SK-N-SH (cell line): ENCODE measurements around the gene CDH23. TPM values are rescaled to one million over a fixed set of nuclear protein-coding genes. Genes with fewer than 3 reads are reported as not detected.

ENCODE experiments used
- CTCF ChIA-PET: fragments of 300-600, 350-600 bp; formaldehyde crosslinking; extraction: SDS; loops from one replicate; lab custom pipeline; 2021; lab: Yijun Ruan, JAX
- POLR2A ChIA-PET: fragments of 350-600 bp; sonication (Branson Sonifier 250); formaldehyde crosslinking; extraction: SDS; loops from one replicate; lab custom pipeline; 2020; ENCODE audit warnings: antibody characterized with exemption, inconsistent platforms; lab: Yijun Ruan, JAX
- DNase-seq: peaks from one replicate; pipeline ENCODE4 v3.0.0; 2012
- H2AFZ ChIP-seq: fragments of 200-600 bp; sonication (generic); 2 replicates; pipeline ENCODE4 v1.8.1; 2016; ENCODE audit warnings: antibody characterized with exemption, mild to moderate bottlenecking, low read depth
- H3F3A ChIP-seq: fragments of 200-600 bp; sonication (generic); replicated peaks from 2 replicates; pipeline ENCODE3; 2016; ENCODE audit warnings: antibody characterized with exemption, mild to moderate bottlenecking; ENCODE audit not compliant: insufficient read depth
- H3K27ac ChIP-seq, 2 experiments: fragments of 200-500 bp in 1 of 2; fragments of 200-600 bp in 1 of 2; sonication (Bioruptor generic) in 1 of 2; sonication (generic), shearing (Covaris generic) in 1 of 2; 2 replicates each; pipeline versions ENCODE4 v1.5.1 to v1.6.1; 2014 to 2016; ENCODE audit warnings: low read depth in 2 of 2, inconsistent platforms in 1 of 2, low read length in 1 of 2, mild to moderate bottlenecking in 1 of 2, mixed read lengths in 1 of 2
- H3K27me3 ChIP-seq: fragments of 200-600 bp; sonication (generic), shearing (Covaris generic); 2 replicates; pipeline ENCODE4 v1.6.1; 2016; ENCODE audit warnings: mixed run types; ENCODE audit not compliant: insufficient read depth
- H3K36me3 ChIP-seq, 2 experiments: fragments of 200-500 bp in 1 of 2; fragments of 200-600 bp in 1 of 2; sonication (Bioruptor generic) in 1 of 2; sonication (generic) in 1 of 2; replicated peaks in 1 of 2; 2 replicates each; pipeline versions ENCODE3 to v1.5.1; 2014 to 2016; ENCODE audit warnings: low read length in 1 of 2, mild to moderate bottlenecking in 1 of 2; ENCODE audit not compliant: insufficient read depth in 2 of 2, control insufficient read depth in 1 of 2
- H3K4me1 ChIP-seq, 2 experiments: fragments of 200-500 bp in 1 of 2; fragments of 200-600 bp in 1 of 2; sonication (Bioruptor generic) in 1 of 2; sonication (generic), shearing (Covaris generic) in 1 of 2; 2 replicates each; pipeline versions ENCODE4 v1.5.1 to v1.6.1; 2014 to 2016; ENCODE audit warnings: low read depth in 1 of 2, low read length in 1 of 2, mixed run types in 1 of 2; ENCODE audit not compliant: insufficient read depth in 2 of 2, control insufficient read depth in 1 of 2
- H3K4me2 ChIP-seq: fragments of 200-600 bp; sonication (generic), shearing (Covaris generic); 2 replicates; pipeline ENCODE4 v1.6.1; 2017; ENCODE audit warnings: mixed run types
- H3K4me3 ChIP-seq, 2 experiments: fragments of 200-500 bp in 1 of 2; fragments of 200-600 bp in 1 of 2; sonication (Bioruptor generic) in 1 of 2; sonication (generic), shearing (Covaris generic) in 1 of 2; 2 replicates each; pipeline versions ENCODE4 v1.5.1 to v1.8.1; 2014 to 2016; ENCODE audit warnings: low read depth in 2 of 2, inconsistent platforms in 1 of 2, low read length in 1 of 2, mild to moderate bottlenecking in 1 of 2, mixed read lengths in 1 of 2, moderate library complexity in 1 of 2
- H3K79me2 ChIP-seq: fragments of 200-600 bp; sonication (generic); 2 replicates; pipeline ENCODE4 v1.8.1; 2017; ENCODE audit warnings: mild to moderate bottlenecking; ENCODE audit not compliant: insufficient read depth
- H3K9ac ChIP-seq: fragments of 200-600 bp; sonication (generic); 2 replicates; pipeline ENCODE4 v1.6.1; 2017; ENCODE audit warnings: mixed run types
- H3K9me2 ChIP-seq: fragments of 200-600 bp; sonication (generic); 2 replicates; pipeline ENCODE4 v1.6.1; 2017; ENCODE audit warnings: mixed run types
- H3K9me3 ChIP-seq: fragments of 200-600 bp; sonication (generic); 2 replicates; pipeline ENCODE4 v1.6.1; 2017; ENCODE audit warnings: mixed run types, mild to moderate bottlenecking, moderate library complexity
- H4K20me1 ChIP-seq: fragments of 200-600 bp; sonication (generic); 2 replicates; pipeline ENCODE4 v1.6.1; 2017; ENCODE audit warnings: mild to moderate bottlenecking, mixed run types; ENCODE audit not compliant: insufficient read depth
- ELF1 ChIP-seq: IDR thresholded peaks from 2 replicates; pipeline ENCODE4 v1.4.0; 2012
- EP300 ChIP-seq, 2 experiments: IDR thresholded peaks; 2 replicates each; pipeline versions ENCODE4 v1.4.0 to v1.6.1; 2012; ENCODE audit warnings: borderline replicate concordance in 1 of 2, low read depth in 1 of 2, low read length in 1 of 2
- EZH2phosphoT487 ChIP-seq: fragments of 200-600 bp; sonication (generic); IDR thresholded peaks from 2 replicates; pipeline ENCODE4 v1.6.1; 2017; ENCODE audit warnings: low read depth, mixed run types, mild to moderate bottlenecking, antibody characterized with exemption, moderate library complexity, borderline replicate concordance
- FOXJ3 ChIP-seq: sonication (generic); formaldehyde crosslinking; IDR thresholded peaks from 2 replicates; pipeline ENCODE4 v1.5.1; 2020; ENCODE audit warnings: mild to moderate bottlenecking, missing genetic modification reagents
- GABPA ChIP-seq: IDR thresholded peaks from 2 replicates; pipeline ENCODE4 v1.4.0; 2012; ENCODE audit warnings: low read depth, mild to moderate bottlenecking
- GATA2 ChIP-seq: sonication (generic); formaldehyde crosslinking; IDR thresholded peaks from 2 replicates; pipeline ENCODE4 v1.5.0; 2020; ENCODE audit warnings: mild to moderate bottlenecking, missing genetic modification reagents
- JUND ChIP-seq: IDR thresholded peaks from 2 replicates; pipeline ENCODE4 v1.4.0; 2012
- MXI1 ChIP-seq: IDR thresholded peaks from 2 replicates; pipeline ENCODE4 v1.6.1; 2012; ENCODE audit warnings: mild to moderate bottlenecking, low read depth, low read length, improper control_type of control experiment
- NFIC ChIP-seq: IDR thresholded peaks from 2 replicates; pipeline ENCODE4 v1.4.0; 2012; ENCODE audit warnings: borderline replicate concordance
- RCOR1 ChIP-seq: fragments of 150-350 bp; IDR thresholded peaks from 2 replicates; pipeline ENCODE4 v1.6.1; 2017; ENCODE audit warnings: antibody characterized with exemption, low read length
- RXRA ChIP-seq: IDR thresholded peaks from 2 replicates; pipeline ENCODE4 v1.4.0; 2012; ENCODE audit warnings: low read depth, mild to moderate bottlenecking, borderline replicate concordance
- TCF12 ChIP-seq: IDR thresholded peaks from 2 replicates; pipeline ENCODE4 v1.4.0; 2012
- TEAD4 ChIP-seq: IDR thresholded peaks from 2 replicates; pipeline ENCODE4 v1.4.0; 2012; ENCODE audit warnings: mild to moderate bottlenecking, borderline replicate concordance; ENCODE audit not compliant: insufficient read depth
- WGBS: methylation state at CpG from one replicate; pipeline ENCODE4 v1.1.6; 2017; ENCODE audit warnings: low lambda C conversion rate; 5-methylcytosine and 5-hydroxymethylcytosine counted together
- polyA plus RNA-seq, 3 experiments: library from polyadenylated mRNA; depleted of rRNA; stranded (reverse); fragments of >200 nt; gene quantifications; 2 replicates each; pipeline ENCODE4 v1.2.3, GENCODE V29; 2012
- TF ChIP-seq, protein P1 (sequence below): fragments of 200-600 bp; sonication (generic); IDR thresholded peaks from 2 replicates; pipeline ENCODE4 v1.6.1; 2017; ENCODE audit warnings: antibody characterized with exemption, mild to moderate bottlenecking, moderate library complexity
- TF ChIP-seq, protein P2 (sequence below): IDR thresholded peaks from 2 replicates; pipeline ENCODE4; 2012
- TF ChIP-seq, protein P3 (sequence below): IDR thresholded peaks from 2 replicates; pipeline ENCODE4 v1.4.0; 2012; ENCODE audit warnings: low read depth, borderline replicate concordance

Gene CDH23
- polyA plus RNA-seq, 1 of the 3 experiments (the other 2 are of a cell fraction), result 0.03 TPM

DNA sequence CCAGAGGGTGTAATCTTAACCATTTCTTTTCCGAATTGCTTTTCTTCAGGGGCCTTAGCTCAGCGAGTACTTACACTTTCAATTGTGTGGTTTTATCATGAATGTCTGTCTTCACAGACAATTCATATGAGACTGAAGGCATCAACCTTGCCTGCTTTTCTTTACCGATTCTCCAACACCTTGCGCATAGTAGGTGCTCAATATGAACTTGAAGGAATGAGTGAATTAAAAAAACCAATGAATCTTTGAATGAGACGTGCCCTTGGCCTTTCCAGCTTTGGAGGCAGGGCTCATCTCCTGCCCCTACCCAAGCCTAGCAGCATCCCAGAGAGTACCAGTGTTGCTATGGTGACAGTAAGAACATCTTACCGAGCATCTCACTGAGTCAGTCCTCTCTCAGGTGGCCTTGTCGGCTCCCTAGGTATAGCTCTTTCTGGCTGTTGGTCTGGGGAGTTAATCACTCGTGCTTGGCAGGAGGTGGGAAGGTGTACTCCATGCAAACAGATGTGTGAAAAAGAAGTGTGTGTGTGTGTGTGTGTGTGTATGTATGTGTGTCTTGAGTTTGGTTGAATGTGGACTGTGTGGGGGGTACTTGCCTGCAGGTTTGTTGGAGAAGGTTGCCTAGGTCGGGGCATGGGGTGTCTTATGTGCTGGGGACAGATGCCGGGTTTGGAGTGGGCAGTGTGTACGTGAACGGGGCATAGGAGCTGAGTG, 215.1 kb downstream of the CDH23 start:
- 58% methylated on average over 12 of the region's 12 CpGs for WGBS

DNA sequence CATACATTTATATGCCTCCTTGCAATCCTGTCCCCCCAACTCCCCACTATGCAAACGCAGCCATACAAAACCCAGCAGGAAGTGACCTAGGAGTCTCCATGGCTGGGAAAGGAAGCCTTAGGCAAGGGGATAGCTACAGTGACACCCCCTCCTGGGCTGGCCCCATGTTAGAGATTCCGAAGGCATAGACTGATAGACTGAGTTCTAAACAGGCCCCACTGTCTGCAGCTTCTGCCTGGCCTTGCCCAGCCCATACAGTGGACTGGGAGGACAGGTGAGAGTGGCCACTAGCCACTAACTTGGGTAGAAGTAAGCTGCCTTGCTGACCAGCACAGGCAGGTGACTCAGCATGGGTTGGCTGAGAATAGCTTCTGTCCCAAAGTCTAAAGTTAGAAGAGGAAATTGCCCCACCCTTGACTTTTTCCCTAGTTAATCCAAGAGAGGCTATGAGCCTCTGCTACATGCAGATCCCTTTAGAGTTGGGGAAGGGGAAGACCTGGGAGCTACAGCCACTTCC, 216.6 kb downstream of the CDH23 start:
- 0 out of 2 replicates have a peak, but pooled peaks cover 4% of the 10 kb centered on the region for H3K27me3 ChIP-seq
- no peaks in the 10 kb centered on the region for H3K9me3 ChIP-seq
- peaks cover 0 to 7% of the 10 kb centered on the region in 2 experiments; a peak in 1 of 4 replicates for H3K4me1 ChIP-seq
- H3K4me2 ChIP-seq, result no peak overlapping the region
- H3K36me3 ChIP-seq, result no peaks in the 10 kb centered on the region
- WGBS, result 49% methylated on average over 2 of the region's 2 CpGs
- H3K4me3 ChIP-seq, result no peak overlapping the region
- H3F3A ChIP-seq, result no peaks in the 10 kb centered on the region
- H3K79me2 ChIP-seq, result no peaks in the 10 kb centered on the region
- H2AFZ ChIP-seq, result no peak overlapping the region
- ChIA-PET POLR2A (no interaction called here), CTCF (interaction anchor here (0.8 to 8.8 kb wide), 8 partner anchors 13 to 299 kb away, joined by 3 to 74 read pairs (median 20); partner anchors contain the start of gene CDH23)
- H3K9ac ChIP-seq, result no peak overlapping the region
- no peak overlapping the region for H3K27ac ChIP-seq
- H3K9me2 ChIP-seq, result no peaks in the 10 kb centered on the region
- no peak for DNase-seq
- H4K20me1 ChIP-seq, result no peaks in the 10 kb centered on the region
- TF ChIP-seq ELF1 (no peak), FOXJ3 (CRISPR knock-in tag) (no peak), RCOR1 (no peak), TEAD4 (no peak), GATA2 (CRISPR knock-in tag) (no peak), EZH2phosphoT487 (no peak)
- TF ChIP-seq, protein P1, sequence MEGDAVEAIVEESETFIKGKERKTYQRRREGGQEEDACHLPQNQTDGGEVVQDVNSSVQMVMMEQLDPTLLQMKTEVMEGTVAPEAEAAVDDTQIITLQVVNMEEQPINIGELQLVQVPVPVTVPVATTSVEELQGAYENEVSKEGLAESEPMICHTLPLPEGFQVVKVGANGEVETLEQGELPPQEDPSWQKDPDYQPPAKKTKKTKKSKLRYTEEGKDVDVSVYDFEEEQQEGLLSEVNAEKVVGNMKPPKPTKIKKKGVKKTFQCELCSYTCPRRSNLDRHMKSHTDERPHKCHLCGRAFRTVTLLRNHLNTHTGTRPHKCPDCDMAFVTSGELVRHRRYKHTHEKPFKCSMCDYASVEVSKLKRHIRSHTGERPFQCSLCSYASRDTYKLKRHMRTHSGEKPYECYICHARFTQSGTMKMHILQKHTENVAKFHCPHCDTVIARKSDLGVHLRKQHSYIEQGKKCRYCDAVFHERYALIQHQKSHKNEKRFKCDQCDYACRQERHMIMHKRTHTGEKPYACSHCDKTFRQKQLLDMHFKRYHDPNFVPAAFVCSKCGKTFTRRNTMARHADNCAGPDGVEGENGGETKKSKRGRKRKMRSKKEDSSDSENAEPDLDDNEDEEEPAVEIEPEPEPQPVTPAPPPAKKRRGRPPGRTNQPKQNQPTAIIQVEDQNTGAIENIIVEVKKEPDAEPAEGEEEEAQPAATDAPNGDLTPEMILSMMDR, result no peak
- TF ChIP-seq, protein P2, sequence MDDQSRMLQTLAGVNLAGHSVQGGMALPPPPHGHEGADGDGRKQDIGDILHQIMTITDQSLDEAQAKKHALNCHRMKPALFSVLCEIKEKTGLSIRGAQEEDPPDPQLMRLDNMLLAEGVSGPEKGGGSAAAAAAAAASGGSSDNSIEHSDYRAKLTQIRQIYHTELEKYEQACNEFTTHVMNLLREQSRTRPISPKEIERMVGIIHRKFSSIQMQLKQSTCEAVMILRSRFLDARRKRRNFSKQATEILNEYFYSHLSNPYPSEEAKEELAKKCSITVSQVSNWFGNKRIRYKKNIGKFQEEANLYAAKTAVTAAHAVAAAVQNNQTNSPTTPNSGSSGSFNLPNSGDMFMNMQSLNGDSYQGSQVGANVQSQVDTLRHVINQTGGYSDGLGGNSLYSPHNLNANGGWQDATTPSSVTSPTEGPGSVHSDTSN, result no peak

More for the DNA sequence above, 215.1 kb downstream of the CDH23 start:
- POLR2A ChIA-PET, result no interaction called here
- Histone ChIP-seq H3K4me1 (peaks cover 0 to 10% of the 10 kb centered on the region in 2 experiments; a peak in 1 of 4 replicates), H3K79me2 (no peaks in the 10 kb centered on the region), H3K9ac (no peak overlapping the region), H3K4me3 (no peak overlapping the region), H3K4me2 (no peak overlapping the region), H3F3A (no peaks in the 10 kb centered on the region), H3K9me2 (no peaks in the 10 kb centered on the region), H3K36me3 (no peaks in the 10 kb centered on the region), H3K9me3 (no peaks in the 10 kb centered on the region), H3K27ac (no peak overlapping the region), H2AFZ (no peak overlapping the region), H3K27me3 (0 out of 2 replicates have a peak, but pooled peaks cover 4% of the 10 kb centered on the region), H4K20me1 (no peaks in the 10 kb centered on the region)
- DNase-seq, result no peak
- no peak for TF ChIP-seq MXI1
- no peak for TF ChIP-seq GABPA
- no peak for TF ChIP-seq RXRA
- no peak for TF ChIP-seq NFIC
- TF ChIP-seq EP300 (IDR thresholded peaks at IDR 0.05; ENCODE audit: borderline replicate concordance in 1 of 2, low read depth in 1 of 2, low read length in 1 of 2), result no peak
- no peak for TF ChIP-seq JUND
- TF ChIP-seq TCF12, result no peak
- TF ChIP-seq, protein P1, result no peak
- TF ChIP-seq, protein P3, sequence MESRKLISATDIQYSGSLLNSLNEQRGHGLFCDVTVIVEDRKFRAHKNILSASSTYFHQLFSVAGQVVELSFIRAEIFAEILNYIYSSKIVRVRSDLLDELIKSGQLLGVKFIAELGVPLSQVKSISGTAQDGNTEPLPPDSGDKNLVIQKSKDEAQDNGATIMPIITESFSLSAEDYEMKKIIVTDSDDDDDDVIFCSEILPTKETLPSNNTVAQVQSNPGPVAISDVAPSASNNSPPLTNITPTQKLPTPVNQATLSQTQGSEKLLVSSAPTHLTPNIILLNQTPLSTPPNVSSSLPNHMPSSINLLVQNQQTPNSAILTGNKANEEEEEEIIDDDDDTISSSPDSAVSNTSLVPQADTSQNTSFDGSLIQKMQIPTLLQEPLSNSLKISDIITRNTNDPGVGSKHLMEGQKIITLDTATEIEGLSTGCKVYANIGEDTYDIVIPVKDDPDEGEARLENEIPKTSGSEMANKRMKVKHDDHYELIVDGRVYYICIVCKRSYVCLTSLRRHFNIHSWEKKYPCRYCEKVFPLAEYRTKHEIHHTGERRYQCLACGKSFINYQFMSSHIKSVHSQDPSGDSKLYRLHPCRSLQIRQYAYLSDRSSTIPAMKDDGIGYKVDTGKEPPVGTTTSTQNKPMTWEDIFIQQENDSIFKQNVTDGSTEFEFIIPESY, result no peak
- CTCF ChIA-PET, result interaction anchor here (1.0 to 8.8 kb wide), 15 partner anchors 8 to 298 kb away, joined by 3 to 74 read pairs (median 15); partner anchors contain the start of genes CDH23 and SLC29A3
